MM.1S (cell line): ENCODE results near the gene DBF4.

ENCODE experiments used
- CTCF ChIP-seq: fragments of 300-600 bp; sonication (generic); IDR thresholded peaks from 2 replicates; pipeline ENCODE4 v1.5.1; 2016; ENCODE audit warnings: antibody characterized with exemption, low read length, mixed read lengths
- EZH2 ChIP-seq: fragments of 300-600 bp; sonication (generic); optimal IDR thresholded peaks from 2 replicates; pipeline ENCODE3; 2017; ENCODE audit warnings: low read depth, mild to moderate bottlenecking, antibody characterized with exemption, low read length, mixed read lengths

GRCh38 chr7:87920578-87920977 is 44.3 kb downstream of the DBF4 start:
- TF ChIP-seq CTCF (no peak), EZH2 (no peak)
